GM12891 (cell line): Measurements from ENCODE around the gene KIF15.

Source experiments
- POLR2A ChIP-seq: IDR thresholded peaks from 2 replicates; pipeline ENCODE4 v1.6.1; 2011; ENCODE audit warnings: low read depth, low read length, control low read depth
- POLR2AphosphoS5 ChIP-seq: IDR thresholded peaks from 2 replicates; pipeline ENCODE4 v1.6.1; 2011; ENCODE audit warnings: low read depth, low read length, control low read depth
- POU2F2 ChIP-seq: IDR thresholded peaks from 2 replicates; pipeline ENCODE4 v1.6.1; 2011; ENCODE audit warnings: low read depth, mild to moderate bottlenecking, control low read depth, low read length, moderate library complexity
- TAF1 ChIP-seq: IDR thresholded peaks from 2 replicates; pipeline ENCODE4 v1.6.1; 2011; ENCODE audit warnings: low read depth, low read length, control low read depth

DNA sequence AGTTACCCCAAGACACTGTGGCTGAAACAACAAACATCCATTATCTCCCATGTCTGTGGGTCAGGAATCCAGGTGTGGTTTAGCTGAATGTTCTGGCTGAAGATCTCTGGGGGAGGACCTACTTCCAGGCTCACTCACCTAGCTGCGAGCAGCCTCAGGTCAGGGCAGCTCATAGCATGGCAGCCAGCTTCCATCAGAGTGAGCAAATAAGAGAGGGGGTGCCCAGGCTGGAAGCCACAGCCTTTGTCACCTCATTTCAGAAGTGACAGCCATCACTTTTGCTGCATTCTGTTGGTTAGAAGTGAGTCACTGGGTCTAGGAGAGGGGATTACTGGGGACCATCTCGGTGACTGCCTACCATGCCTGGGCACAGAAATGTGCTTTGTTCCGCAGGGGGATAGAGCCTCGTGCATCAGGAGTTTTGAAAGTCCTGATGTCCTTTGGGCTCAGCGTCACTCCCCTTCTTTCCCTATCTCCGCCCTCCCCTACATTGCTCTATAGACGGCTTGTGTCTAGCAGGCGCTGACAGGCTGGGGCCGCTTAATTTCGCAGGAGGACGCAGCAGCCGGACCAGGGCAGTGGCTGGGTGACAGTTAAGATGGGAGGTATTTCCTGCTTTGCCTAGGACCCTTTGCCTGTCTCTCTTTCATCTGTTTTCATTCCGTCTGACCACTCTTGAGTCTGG lies 138.2 kb downstream of the KIF15 start:
- TF ChIP-seq POLR2AphosphoS5: no peak
- TF ChIP-seq POLR2A: no peak
- no peak for TF ChIP-seq TAF1
- no peak for TF ChIP-seq POU2F2
